Measurements from ENCODE around the gene HOXB5.

The HOXB5 gene

GRCh38 chr17:48555258-48556228, 38.0 kb downstream of the HOXB5 start:
- peak overlapping the region in 1 of 2 donors; percentile 20 for H3K4me3 ChIP-seq (ENCODE audit: low read length in 2 of 2)
- H3K27ac ChIP-seq (replicated peaks; ENCODE audit: low read length) = no peak overlapping the region
- no peak overlapping the region for H3K18ac ChIP-seq (ENCODE audit: low read length)
- no peaks in the 10 kb centered on the region for H3K4me1 ChIP-seq (ENCODE audit: control insufficient read depth in 2 of 2, insufficient read depth in 1 of 2, low read depth in 1 of 2, low read length in 2 of 2)
- H4K91ac ChIP-seq (ENCODE audit: low read depth, low read length, poor library complexity) = no peak overlapping the region
- WGBS, 2 donors (ENCODE audit: extremely low coverage in 2 of 2, insufficient read length in 2 of 2, insufficient replicate concordance in 1 of 2) = no CpG with 5 or more reads among the region's 36 CpGs
- H3K27me3 ChIP-seq (ENCODE audit: control insufficient read depth in 3 of 3, insufficient read depth in 3 of 3, low read depth in 1 of 3, low read length in 3 of 3) = peaks cover 66 to 98% (median 90%) of the 10 kb centered on the region in 3 experiments
- no peak overlapping the region for H2BK12ac ChIP-seq (ENCODE audit: low read length)
- peaks cover 0 to 2% of the 10 kb centered on the region in 2 donors for H3K9me3 ChIP-seq (replicated peaks in 1 of 2; ENCODE audit: control insufficient read depth in 2 of 2, insufficient read depth in 1 of 2, low read depth in 1 of 2, low read length in 2 of 2)
- H3K14ac ChIP-seq (ENCODE audit: low read length) = no peak overlapping the region
- H3K9ac ChIP-seq (ENCODE audit: low read depth, low read length, poor library complexity) = no peak overlapping the region
- no peak overlapping the region for H2AK5ac ChIP-seq (ENCODE audit: low read depth, low read length)
- H2BK15ac ChIP-seq (ENCODE audit: low read length) = no peak overlapping the region
- no peak overlapping the region for H2BK120ac ChIP-seq (ENCODE audit: low read depth, low read length)
- H2AFZ ChIP-seq (ENCODE audit: low read length) = no peak overlapping the region
- no peak overlapping the region for H4K8ac ChIP-seq (ENCODE audit: low read depth, low read length)
- H3K4ac ChIP-seq (ENCODE audit: low read length) = no peak overlapping the region
- no peak for DNase-seq (ENCODE audit: low spot score)
- no peak overlapping the region for H2BK5ac ChIP-seq (ENCODE audit: low read length)
- no peak overlapping the region for H3K23ac ChIP-seq (ENCODE audit: low read depth, low read length, poor library complexity)
- H3K4me2 ChIP-seq (ENCODE audit: insufficient read depth, low read length, poor library complexity, severe bottlenecking) = no peak overlapping the region
- no peaks in the 10 kb centered on the region for H3K36me3 ChIP-seq (replicated peaks in 1 of 2; ENCODE audit: control insufficient read depth in 2 of 2, insufficient read depth in 2 of 2, low read length in 2 of 2)
- peaks cover 2% of the 10 kb centered on the region for H3K79me1 ChIP-seq (ENCODE audit: low read depth, low read length)

DNA sequence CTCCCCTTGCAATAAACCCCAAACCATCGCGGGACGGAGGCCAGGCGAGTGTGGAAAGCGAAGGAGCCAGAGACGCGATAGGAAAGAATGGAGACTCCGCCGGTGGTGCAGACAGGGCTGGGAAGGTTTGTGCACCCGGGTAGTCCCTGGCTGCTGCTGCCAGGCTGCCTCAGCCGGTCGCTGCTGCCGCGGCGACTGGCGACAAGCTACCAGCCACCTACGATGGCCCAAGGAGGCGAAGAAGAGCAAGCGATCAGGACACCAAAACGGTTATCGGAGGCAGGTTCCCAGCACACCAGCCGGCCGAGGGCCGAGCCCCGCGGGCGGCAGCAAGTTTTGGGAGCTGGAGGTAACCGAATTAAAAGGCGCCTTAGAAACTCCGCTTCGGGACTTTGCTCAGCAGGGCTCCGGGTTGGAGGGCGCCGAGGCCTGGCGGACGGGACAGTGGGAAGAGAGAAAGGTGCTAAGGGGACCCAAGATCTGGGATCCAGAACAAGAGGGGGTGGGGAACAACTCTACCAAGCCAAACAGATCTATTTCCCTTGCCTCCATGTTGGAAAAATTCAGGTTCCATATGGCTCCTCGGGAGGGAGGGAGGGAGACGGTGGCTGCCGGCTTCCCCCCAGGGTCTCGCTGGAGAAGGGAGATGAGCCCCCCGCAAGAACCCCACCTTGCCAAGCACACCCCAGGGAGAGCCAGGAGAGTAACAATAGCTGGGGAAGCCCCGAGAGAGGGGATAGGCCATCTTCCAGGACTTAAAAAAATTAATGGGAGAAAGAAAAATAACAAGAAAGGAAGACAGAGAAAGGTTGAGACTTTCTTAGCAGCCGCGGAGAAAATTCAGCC, 38.9 kb downstream of the HOXB5 start:
- H2BK120ac ChIP-seq (ENCODE audit: low read depth, low read length) = no peak overlapping the region
- H2AFZ ChIP-seq (ENCODE audit: low read length) = peak overlapping the region; percentile 59
- H3K23ac ChIP-seq (ENCODE audit: low read depth, low read length, poor library complexity) = no peak overlapping the region
- H3K79me1 ChIP-seq (ENCODE audit: low read depth, low read length) = peaks cover 2% of the 10 kb centered on the region
- no peak overlapping the region for H3K27ac ChIP-seq (replicated peaks; ENCODE audit: low read length)
- no CpG with 5 or more reads among the region's 44 CpGs for WGBS, 2 donors (ENCODE audit: extremely low coverage in 2 of 2, insufficient read length in 2 of 2, insufficient replicate concordance in 1 of 2)
- H3K4me1 ChIP-seq (ENCODE audit: control insufficient read depth in 2 of 2, insufficient read depth in 1 of 2, low read depth in 1 of 2, low read length in 2 of 2) = no peaks in the 10 kb centered on the region
- peak overlapping the region in 1 of 2 donors; percentile 38 for H3K4me3 ChIP-seq (ENCODE audit: low read length in 2 of 2)
- H2AK5ac ChIP-seq (ENCODE audit: low read depth, low read length) = no peak overlapping the region
- H3K4ac ChIP-seq (ENCODE audit: low read length) = no peak overlapping the region
- H3K4me2 ChIP-seq (ENCODE audit: insufficient read depth, low read length, poor library complexity, severe bottlenecking) = no peak overlapping the region
- peaks cover 69 to 98% (median 87%) of the 10 kb centered on the region in 3 experiments for H3K27me3 ChIP-seq (ENCODE audit: control insufficient read depth in 3 of 3, insufficient read depth in 3 of 3, low read depth in 1 of 3, low read length in 3 of 3)
- H3K14ac ChIP-seq (ENCODE audit: low read length) = no peak overlapping the region
- DNase-seq (ENCODE audit: low spot score) = no peak
- peaks cover 0 to 2% of the 10 kb centered on the region in 2 donors for H3K9me3 ChIP-seq (replicated peaks in 1 of 2; ENCODE audit: control insufficient read depth in 2 of 2, insufficient read depth in 1 of 2, low read depth in 1 of 2, low read length in 2 of 2)
- H2BK5ac ChIP-seq (ENCODE audit: low read length) = no peak overlapping the region
- no peak overlapping the region for H2BK12ac ChIP-seq (ENCODE audit: low read length)
- H4K8ac ChIP-seq (ENCODE audit: low read depth, low read length) = no peak overlapping the region
- no peak overlapping the region for H3K18ac ChIP-seq (ENCODE audit: low read length)
- no peak overlapping the region for H3K9ac ChIP-seq (ENCODE audit: low read depth, low read length, poor library complexity)
- H3K36me3 ChIP-seq (replicated peaks in 1 of 2; ENCODE audit: control insufficient read depth in 2 of 2, insufficient read depth in 2 of 2, low read length in 2 of 2) = no peaks in the 10 kb centered on the region
- H2BK15ac ChIP-seq (ENCODE audit: low read length) = no peak overlapping the region
- no peak overlapping the region for H4K91ac ChIP-seq (ENCODE audit: low read depth, low read length, poor library complexity)

DNA sequence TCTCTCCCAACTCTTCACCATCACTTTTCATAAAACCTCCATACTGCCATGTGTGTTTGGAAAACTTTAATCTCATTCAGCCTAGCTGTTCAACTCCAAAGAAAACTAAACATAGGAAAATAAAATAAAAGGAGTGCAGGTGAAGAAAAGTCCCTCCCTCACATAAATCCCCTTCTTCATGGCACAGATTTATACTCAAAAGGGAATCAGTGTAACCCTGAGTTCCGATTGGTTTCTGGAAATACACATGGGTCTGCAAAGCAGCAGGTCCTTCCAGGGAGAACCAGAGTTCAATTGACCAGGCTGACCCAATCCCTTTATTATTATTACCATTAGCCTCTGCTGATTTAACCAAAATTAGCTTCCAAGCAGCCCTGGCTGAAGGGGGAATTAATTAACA, 39.8 kb downstream of the HOXB5 start:
- no peaks in the 10 kb centered on the region for H3K36me3 ChIP-seq (replicated peaks in 1 of 2; ENCODE audit: control insufficient read depth in 2 of 2, insufficient read depth in 2 of 2, low read length in 2 of 2)

GRCh38 chr17:48553190-48553547, 40.4 kb downstream of the HOXB5 start:
- Histone ChIP-seq H3K27ac (replicated peaks; ENCODE audit: low read length) (no peak overlapping the region), H2BK120ac (ENCODE audit: low read depth, low read length) (no peak overlapping the region), H2AFZ (ENCODE audit: low read length) (no peak overlapping the region), H2BK12ac (ENCODE audit: low read length) (no peak overlapping the region), H2AK5ac (ENCODE audit: low read depth, low read length) (no peak overlapping the region), H4K91ac (ENCODE audit: low read depth, low read length, poor library complexity) (no peak overlapping the region), H3K9me3 (replicated peaks in 1 of 2; ENCODE audit: control insufficient read depth in 2 of 2, insufficient read depth in 1 of 2, low read depth in 1 of 2, low read length in 2 of 2) (peaks cover 0 to 6% of the 10 kb centered on the region in 2 donors), H3K36me3 (replicated peaks in 1 of 2; ENCODE audit: control insufficient read depth in 2 of 2, insufficient read depth in 2 of 2, low read length in 2 of 2) (no peaks in the 10 kb centered on the region), H3K4ac (ENCODE audit: low read length) (no peak overlapping the region), H2BK15ac (ENCODE audit: low read length) (no peak overlapping the region), H3K14ac (ENCODE audit: low read length) (no peak overlapping the region), H3K9ac (ENCODE audit: low read depth, low read length, poor library complexity) (no peak overlapping the region), H3K79me1 (ENCODE audit: low read depth, low read length) (peaks cover 2% of the 10 kb centered on the region), H2BK5ac (ENCODE audit: low read length) (no peak overlapping the region), H3K27me3 (ENCODE audit: control insufficient read depth in 3 of 3, insufficient read depth in 3 of 3, low read depth in 1 of 3, low read length in 3 of 3) (peaks cover 64 to 95% (median 87%) of the 10 kb centered on the region in 3 experiments), H3K18ac (ENCODE audit: low read length) (no peak overlapping the region), H3K23ac (ENCODE audit: low read depth, low read length, poor library complexity) (no peak overlapping the region), H3K4me2 (ENCODE audit: insufficient read depth, low read length, poor library complexity, severe bottlenecking) (no peak overlapping the region), H4K8ac (ENCODE audit: low read depth, low read length) (no peak overlapping the region), H3K4me3 (ENCODE audit: low read length in 2 of 2) (no peak overlapping the region), H3K4me1 (ENCODE audit: control insufficient read depth in 2 of 2, insufficient read depth in 1 of 2, low read depth in 1 of 2, low read length in 2 of 2) (no peaks in the 10 kb centered on the region)
- DNase-seq (ENCODE audit: low spot score) = no peak
- WGBS, 2 donors (ENCODE audit: extremely low coverage in 2 of 2, insufficient read length in 2 of 2, insufficient replicate concordance in 1 of 2) = no CpG with 5 or more reads among the region's 5 CpGs

More for the DNA sequence above, 39.8 kb downstream of the HOXB5 start:
- Histone ChIP-seq H2BK15ac (ENCODE audit: low read length) (no peak overlapping the region), H3K9me3 (replicated peaks in 1 of 2; ENCODE audit: control insufficient read depth in 2 of 2, insufficient read depth in 1 of 2, low read depth in 1 of 2, low read length in 2 of 2) (peaks cover 0 to 4% of the 10 kb centered on the region in 2 donors), H3K27ac (replicated peaks; ENCODE audit: low read length) (no peak overlapping the region), H2BK120ac (ENCODE audit: low read depth, low read length) (no peak overlapping the region), H2BK12ac (ENCODE audit: low read length) (no peak overlapping the region), H3K79me1 (ENCODE audit: low read depth, low read length) (peaks cover 2% of the 10 kb centered on the region), H3K23ac (ENCODE audit: low read depth, low read length, poor library complexity) (no peak overlapping the region), H4K8ac (ENCODE audit: low read depth, low read length) (no peak overlapping the region), H2AK5ac (ENCODE audit: low read depth, low read length) (no peak overlapping the region), H3K4me2 (ENCODE audit: insufficient read depth, low read length, poor library complexity, severe bottlenecking) (no peak overlapping the region), H3K9ac (ENCODE audit: low read depth, low read length, poor library complexity) (no peak overlapping the region), H3K27me3 (ENCODE audit: control insufficient read depth in 3 of 3, insufficient read depth in 3 of 3, low read depth in 1 of 3, low read length in 3 of 3) (peaks cover 66 to 96% (median 87%) of the 10 kb centered on the region in 3 experiments), H3K4me3 (ENCODE audit: low read length in 2 of 2) (no peak overlapping the region), H2BK5ac (ENCODE audit: low read length) (no peak overlapping the region), H3K14ac (ENCODE audit: low read length) (no peak overlapping the region), H3K4me1 (ENCODE audit: control insufficient read depth in 2 of 2, insufficient read depth in 1 of 2, low read depth in 1 of 2, low read length in 2 of 2) (no peaks in the 10 kb centered on the region), H2AFZ (ENCODE audit: low read length) (no peak overlapping the region), H3K18ac (ENCODE audit: low read length) (no peak overlapping the region), H3K4ac (ENCODE audit: low read length) (no peak overlapping the region), H4K91ac (ENCODE audit: low read depth, low read length, poor library complexity) (no peak overlapping the region)
- no peak for DNase-seq (ENCODE audit: low spot score)
- WGBS, 2 donors (ENCODE audit: extremely low coverage in 2 of 2, insufficient read length in 2 of 2, insufficient replicate concordance in 1 of 2) = no CpG with 5 or more reads among the region's 1 CpG

Data from neuronal stem cell (in vitro differentiated cells).